T47D (cell line): ENCODE data around the gene RAPGEFL1.
"Not testable (repeated sequence)": the region's sequence is repeated elsewhere in the genome, so short reads cannot be mapped to it uniquely, and the experiment has no call there.

Source experiments
- DNase-seq, 2 experiments: peaks; one replicate each; pipeline versions ENCODE4 v3.0.0 to v3.0.0-alpha.2; 2011 to 2012; ENCODE audit warnings: low read depth in 1 of 2, low spot score in 1 of 2
- JUND ChIP-seq: IDR thresholded peaks from 2 replicates; pipeline ENCODE4 v1.6.1; 2012; ENCODE audit warnings: low read depth
- in situ Hi-C: cut with HindIII; loops from 2 replicates; pipeline ENCODE4 v1.10.0; 2016; ENCODE audit warnings: low sequenced_read_pairs, low pct_unique_long_range_greater_than_20kb

RAPGEFL1 gene, protein sequence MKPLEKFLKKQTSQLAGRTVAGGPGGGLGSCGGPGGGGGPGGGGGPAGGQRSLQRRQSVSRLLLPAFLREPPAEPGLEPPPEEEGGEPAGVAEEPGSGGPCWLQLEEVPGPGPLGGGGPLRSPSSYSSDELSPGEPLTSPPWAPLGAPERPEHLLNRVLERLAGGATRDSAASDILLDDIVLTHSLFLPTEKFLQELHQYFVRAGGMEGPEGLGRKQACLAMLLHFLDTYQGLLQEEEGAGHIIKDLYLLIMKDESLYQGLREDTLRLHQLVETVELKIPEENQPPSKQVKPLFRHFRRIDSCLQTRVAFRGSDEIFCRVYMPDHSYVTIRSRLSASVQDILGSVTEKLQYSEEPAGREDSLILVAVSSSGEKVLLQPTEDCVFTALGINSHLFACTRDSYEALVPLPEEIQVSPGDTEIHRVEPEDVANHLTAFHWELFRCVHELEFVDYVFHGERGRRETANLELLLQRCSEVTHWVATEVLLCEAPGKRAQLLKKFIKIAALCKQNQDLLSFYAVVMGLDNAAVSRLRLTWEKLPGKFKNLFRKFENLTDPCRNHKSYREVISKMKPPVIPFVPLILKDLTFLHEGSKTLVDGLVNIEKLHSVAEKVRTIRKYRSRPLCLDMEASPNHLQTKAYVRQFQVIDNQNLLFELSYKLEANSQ

DNA sequence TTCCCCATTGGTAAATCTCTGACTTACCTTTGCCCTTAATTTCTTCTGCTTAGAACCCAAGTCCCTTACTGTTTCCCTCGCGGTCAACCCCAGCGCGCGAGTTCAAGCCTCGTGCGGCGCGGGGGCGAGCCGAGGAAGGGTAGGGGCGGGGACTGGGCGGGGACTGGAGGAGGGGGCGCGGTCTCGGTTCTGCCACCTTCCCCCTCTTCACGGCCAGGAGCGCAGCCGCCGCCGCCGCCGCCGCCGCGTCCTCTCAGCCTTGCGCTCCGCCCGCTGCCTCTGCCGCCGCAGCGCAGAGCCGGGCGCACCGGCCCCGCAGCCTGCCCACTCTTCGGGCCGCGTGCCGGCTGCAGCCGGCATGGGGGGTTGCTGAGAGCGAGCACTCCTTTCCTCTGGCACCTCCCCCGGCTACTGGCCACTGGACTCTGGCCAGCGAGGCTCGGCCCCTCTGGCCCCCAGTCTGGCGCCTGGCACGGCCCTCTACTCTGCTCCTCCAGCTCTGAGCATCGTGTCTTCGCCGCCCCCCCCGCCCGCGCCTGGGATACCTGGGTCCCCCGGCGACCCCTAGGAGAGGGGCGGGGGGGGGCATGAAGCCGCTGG lies at the start of gene RAPGEFL1:
Gene RAPGEFL1 (plus strand): TSS at position 196 of the 600 bp plus-strand sequence. CDS start 392 bp downstream, at position 588.
- DNase-seq, result peak; percentile 80 to 92
- in situ Hi-C loops, result no loop called here
- no peak for TF ChIP-seq JUND

DNA sequence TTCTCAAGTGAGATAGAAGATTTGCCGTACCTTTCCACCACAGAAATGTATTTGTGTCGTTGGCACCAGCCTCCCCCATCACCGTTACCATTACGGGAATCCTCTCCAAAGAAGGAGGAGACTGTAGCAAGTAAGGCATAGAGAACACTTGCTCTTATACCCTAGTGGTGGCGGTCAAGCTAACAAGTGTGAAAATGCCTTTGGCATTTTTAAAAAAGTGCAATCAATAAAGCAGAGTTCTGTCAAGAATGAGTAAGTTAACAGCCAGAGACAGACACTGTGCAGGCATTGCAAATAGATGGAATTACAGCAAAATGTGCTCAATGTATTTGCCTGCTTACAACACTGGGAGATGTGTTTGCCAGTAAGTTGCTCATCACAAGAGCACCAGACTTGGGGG lies 47.8 kb upstream of the RAPGEFL1 start:
- TF ChIP-seq JUND, result no peak
- DNase-seq, result no peak
- in situ Hi-C loops, result no loop called here

DNA sequence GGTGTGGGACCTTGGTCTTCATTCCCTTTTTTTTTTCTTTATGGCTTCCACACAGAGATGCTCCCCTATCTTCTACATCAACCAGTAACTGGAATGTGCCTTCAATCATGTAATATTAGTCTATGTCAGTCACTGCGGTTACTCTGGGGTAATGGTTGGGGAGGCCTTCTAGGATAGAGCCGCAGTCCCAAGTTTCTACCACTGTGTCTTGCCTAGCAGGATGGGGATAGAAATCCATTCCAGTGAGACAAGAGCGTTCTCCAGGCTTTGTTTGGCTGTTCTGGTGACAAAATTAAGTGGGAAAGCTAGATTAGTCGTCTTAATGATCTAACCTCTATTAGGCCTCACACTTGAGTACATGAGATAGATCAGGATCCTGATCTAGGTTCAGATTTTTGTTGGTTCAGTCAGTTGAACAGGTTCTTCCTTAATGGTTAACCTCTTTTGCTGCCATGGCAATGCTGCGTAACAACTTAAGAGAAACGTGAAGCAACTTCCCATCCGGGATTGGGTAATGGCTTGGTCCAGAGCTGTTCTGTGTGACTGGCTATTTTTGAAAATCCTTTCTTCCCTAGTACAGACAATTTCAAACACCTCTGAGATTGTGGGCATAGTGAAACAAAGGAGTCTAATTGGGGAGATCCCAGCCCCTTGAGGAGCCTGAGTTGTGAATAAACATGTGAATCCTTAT lies 46.8 kb upstream of the RAPGEFL1 start:
- TF ChIP-seq JUND, result no peak
- no peak for DNase-seq
- in situ Hi-C loops, result no loop called here

DNA sequence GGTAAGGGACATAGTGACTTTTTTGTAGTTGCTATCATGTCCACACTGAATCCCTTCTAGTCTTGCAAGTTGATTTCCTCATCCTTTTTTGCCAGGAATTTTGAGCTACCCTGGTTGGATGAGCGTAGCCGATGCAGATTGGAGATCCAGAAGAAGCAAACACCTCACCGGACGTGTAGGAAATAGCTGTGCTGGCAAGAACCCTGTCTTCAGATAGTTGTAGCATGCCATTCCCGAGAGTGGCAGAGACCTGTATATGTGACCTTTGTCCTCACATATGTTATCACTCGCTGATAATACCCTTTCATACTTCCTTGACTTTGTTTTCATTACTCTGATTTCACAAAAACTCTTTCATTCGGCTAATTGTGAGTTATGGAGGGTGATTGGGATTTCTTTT lies 43.1 kb upstream of the RAPGEFL1 start:
- no peak for DNase-seq
- in situ Hi-C loops, result no loop called here
- TF ChIP-seq JUND, result no peak

DNA sequence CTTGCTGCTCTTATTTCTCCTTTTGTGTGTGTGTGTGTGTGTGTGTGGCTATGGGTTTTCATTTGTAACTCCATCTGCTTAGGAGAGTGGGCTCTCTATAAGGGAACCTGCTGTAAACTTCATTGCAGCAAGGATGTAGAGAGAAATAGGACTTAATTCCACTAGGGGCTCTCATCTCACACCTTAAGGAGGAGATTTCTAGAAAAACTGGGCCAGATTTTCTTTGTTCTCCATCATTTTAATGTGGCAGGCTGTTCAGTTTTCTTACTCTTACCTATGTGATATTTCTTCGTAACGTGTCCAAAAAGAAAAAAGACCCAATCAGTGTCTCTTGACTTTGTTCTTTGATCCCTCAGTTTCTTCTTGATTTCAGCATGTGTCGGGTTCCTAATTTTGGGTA lies 41.5 kb upstream of the RAPGEFL1 start:
- in situ Hi-C loops, result no loop called here
- no peak for TF ChIP-seq JUND
- no peak for DNase-seq

DNA sequence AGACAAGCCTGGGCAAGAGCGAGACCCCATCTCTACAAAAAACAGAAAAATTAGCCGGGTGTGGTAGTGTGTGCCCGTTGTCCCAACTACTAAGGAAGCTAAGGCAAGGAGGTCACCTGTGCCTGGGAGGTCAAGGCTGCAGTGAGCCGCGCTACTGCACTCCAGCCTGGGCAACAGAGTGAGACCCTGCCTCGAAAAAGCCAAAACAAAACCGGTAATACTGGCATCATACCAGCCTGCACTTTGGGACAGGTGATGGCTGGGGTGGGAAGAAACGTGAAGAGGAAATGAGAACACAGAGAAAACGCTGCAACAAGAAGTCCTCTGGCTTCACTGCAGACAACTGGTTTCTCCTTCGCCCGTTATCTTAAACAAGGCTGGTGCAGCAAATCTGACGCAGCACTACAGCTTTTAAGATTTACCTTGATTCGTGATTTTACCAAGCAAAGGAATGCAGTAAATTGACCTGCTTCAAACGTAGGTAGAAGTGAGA lies 37.7 kb upstream of the RAPGEFL1 start:
- TF ChIP-seq JUND, result no peak
- in situ Hi-C loops, result no loop called here
- peak in 1 of 2 experiments; percentile 32 for DNase-seq

DNA sequence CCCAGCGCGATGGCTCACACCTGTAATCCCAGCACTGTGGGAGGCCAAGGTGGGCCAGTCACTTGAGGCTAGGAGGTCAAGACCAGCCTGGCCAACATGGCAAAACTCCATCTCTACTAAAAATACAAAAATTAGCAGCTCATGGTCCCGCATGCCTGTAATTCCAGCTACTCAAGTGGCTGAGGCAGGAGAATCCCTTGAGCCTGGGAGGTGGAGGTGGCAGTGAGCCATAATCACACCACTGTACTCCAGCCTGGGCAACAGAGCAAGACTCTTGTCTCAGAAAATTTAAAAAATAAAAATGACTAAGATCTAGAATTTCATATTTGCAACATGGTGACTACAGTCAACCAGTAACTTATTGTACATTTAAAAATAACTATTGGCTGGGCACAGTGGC lies 34.1 kb upstream of the RAPGEFL1 start:
- DNase-seq, in situ Hi-C loops: not testable (repeated sequence)

DNA sequence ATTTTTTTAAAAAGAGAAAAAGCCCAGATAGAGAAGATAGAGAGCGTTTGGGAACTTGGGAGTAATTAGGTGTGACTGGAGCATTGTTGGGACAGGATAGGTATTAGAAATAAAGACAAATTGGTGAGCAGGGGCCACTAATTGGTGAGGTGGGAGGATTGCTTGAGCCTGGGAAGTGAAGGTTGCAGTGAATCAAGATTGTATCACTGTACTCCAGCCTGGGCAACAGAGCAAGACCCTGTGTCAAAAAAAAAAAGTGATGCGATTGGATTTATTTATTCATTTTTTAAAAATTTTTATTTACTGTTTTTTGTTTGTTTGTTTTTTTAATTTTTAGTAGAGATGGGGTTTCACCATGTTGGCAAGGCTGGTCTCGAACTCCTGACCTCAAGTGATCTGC lies 31.8 kb upstream of the RAPGEFL1 start:
- DNase-seq, result no peak
- no peak for TF ChIP-seq JUND
- in situ Hi-C loops, result no loop called here

DNA sequence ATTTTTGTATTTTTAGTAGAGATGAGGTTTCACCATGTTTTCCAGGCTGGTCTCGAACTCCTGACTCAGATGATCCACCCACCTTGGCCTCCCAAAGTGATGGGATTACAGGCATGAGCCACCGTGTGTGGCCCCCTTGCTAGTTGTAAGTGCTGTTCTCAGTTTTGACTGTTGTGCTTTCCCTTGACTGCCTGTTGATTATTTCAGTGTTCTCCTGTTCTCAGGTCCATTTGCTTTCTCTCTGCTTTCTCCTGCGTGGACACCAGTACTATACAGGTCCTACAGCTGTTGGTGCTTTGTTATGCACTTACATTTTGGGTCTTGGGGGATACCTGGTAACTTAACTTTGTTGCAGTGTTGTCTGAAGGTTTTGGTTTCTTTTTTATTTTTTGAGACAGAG lies 28.7 kb upstream of the RAPGEFL1 start:
- no peak for TF ChIP-seq JUND
- DNase-seq, result no peak
- in situ Hi-C loops, result no loop called here

DNA sequence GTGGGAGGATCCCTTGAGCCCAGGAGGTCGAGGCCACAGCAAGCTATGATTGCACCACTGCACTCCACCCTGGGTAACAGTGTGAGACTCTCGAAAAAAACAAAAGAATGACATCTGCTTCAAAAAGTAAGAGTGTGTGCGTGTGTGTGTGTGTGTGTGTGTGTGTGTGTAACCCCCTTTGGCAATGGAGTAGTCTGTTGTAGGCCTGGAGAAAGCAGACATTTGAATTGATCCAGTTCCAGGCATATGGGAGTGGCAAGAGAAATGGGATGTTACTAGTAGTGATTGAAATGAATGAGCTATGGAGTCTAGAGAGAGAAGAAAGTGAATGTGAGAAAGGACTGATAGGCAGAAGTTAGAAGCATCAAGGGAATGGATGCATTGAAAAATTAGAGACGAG lies 27.0 kb upstream of the RAPGEFL1 start:
- DNase-seq, result no peak
- in situ Hi-C loops, result no loop called here
- TF ChIP-seq JUND, result no peak

DNA sequence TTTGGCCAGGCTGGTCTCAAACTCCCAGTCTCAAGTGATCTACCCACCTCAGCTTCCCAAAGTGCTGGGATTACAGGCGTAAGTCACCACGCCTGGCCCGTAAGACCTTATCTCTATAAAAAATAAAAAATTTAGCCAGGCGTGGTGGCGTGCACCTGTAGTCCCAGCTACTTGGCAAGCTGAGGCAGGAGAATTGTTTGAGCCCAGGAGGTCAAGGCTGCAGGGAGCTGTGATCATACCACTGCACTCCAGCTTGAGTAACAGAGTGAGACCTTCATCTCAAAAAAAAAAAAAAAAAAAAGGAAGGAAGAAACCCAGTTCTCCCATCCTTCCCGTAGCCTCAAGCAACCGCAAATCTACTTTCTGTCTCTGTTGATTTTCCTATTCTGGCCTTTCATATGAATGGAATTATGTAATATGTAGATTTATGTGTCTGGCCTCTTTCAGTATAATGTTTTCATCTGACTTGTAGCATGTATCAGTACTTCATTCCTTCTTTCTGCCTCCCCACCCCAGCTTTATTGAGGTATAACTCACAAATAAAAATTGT lies 25.8 kb upstream of the RAPGEFL1 start:
- no peak for TF ChIP-seq JUND
- in situ Hi-C loops, result no loop called here
- no peak for DNase-seq

DNA sequence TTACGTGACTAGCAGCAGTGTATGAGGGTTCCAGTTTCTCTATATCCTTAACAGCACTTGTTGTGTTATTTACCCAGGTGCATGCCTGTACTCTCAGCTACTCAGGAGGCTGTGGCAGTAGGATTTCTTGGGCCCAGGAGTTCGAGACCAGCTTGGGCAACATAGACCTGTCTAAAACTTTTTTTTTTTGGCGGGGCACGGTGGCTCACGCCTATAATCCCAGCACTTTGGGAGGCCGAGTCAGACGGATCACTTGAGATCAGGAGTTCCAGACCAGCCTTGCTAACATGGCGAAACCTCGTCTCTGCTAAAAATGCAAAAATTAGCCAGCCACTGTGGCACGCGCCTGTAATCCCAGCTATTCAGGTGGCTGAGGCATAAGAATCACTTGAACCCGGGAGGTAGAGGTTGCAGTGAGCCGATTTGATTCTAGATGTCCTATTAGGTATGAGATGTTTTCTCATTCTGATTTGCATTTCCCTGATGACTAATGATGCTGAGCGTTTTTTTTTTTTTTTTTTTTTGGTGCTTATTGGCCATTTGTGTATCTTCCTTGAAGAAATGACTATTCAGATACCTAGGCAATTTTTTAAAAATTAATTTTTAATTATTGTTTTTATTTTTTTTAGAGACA lies 23.6 kb upstream of the RAPGEFL1 start:
- no peak for DNase-seq
- TF ChIP-seq JUND, result no peak
- in situ Hi-C loops, result no loop called here
